Ecto neural progenitor cell (in vitro differentiated cells): ENCODE measurements around the gene CEBPZOS.
"Not testable (repeated sequence)": the region's sequence is repeated elsewhere in the genome, so short reads cannot be mapped to it uniquely, and the experiment has no call there.

Source experiments
- DNase-seq: peaks from one replicate; pipeline ENCODE4 v3.0.0-alpha.2; 2018; ENCODE audit warnings: low spot score

The CEBPZOS gene

DNA sequence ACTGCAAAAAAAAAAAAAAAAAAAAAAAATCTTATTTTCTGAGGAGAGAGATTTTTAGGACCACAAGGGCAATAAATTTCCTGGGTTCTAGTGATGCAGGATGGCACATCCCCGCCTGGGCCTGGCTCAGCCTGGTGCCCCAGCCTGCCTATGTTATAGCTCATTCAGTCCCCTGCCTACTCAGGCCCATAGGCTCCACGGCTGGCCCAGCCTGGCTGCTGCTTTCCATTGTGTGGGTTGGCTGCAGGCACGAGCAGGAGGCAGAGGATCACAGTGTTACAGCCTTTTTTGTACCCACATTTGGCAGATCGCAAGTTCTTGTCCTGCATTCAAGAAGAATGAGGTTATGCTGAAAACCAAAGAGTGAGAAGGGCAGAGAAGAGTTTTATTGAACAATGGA, 5.0 kb upstream of the CEBPZOS start:
- DNase-seq: no peak

DNA sequence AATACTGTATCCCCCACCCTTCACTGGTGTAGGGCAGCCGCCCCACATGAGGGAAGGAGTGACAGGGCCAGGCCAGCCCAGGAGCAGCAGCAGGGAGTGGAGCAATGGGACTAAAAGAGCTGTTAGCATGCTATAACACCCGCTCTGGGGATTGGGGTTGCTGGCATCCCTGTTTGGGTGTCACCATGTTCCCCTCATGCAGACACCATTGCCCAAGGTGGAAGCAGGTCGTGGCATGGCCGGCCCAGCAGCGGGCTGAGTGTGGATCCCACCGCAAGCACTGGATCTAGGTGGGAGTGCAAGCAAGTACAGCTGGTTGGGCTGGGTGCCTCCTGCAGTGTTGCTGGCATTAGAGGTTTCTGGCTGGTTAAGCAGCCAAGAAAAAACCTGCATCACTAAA, 4.5 kb upstream of the CEBPZOS start:
- no peak for DNase-seq

DNA sequence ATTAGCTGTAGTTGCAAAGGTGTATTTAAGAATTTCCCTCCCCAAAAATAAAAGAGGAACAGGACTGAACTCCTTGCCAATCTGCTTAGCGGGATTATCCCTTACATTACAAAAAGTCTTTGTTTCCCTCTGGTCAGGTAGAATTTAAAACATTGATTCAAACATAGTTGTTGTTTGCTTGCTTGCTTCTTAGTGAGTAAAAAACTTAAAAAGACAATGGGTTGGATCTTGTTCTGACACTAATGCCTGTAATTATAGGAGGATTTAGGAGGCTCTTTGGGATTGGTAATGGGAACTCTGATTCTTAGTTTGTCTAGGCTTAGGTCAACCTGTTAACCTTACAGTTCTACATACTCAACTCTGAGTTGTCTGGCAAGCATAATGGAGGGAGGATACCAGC, 3.7 kb upstream of the CEBPZOS start:
- no peak for DNase-seq

DNA sequence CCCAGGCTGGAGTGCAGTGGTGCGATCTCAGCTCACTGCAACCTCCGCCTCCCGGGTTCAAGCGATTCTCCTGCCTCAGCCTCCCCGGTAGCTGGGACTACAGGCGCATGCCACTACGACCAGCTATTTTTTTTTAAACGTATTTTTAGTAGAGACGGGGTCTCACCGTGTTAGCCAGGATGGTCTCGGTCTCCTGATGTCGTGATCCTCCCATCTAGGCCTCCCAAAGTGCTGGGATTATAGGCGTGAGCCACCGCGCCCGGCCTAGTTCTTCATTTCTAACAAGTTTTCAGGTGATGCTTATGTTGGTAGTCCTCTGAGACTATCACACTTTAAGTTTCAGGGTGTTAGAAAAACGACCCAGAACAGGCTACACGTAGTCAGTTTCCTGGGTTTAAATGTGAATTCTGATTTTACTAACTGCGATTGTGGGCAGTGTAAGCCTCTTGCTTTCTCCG, 405 bp upstream of the CEBPZOS start:
- DNase-seq: not testable (repeated sequence)

DNA sequence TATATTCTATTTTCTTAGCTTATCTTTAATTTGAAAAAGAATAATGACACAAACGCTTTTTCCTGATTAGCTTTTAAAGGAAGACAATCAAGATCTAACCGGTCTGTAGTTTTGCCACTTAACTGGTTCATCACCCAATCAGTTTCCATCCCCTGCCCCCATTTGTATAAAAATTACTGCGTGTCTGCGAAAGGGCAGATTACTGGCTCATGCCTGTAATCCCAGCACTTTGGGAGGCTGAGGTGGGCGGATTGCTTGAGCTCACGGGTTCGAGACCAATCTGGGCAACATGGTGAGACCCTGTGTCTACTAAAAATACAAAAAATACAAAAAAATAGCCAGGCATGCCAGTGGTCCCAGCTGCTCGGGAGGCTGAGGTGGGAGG, 2.4 kb downstream of the CEBPZOS start:
- no peak for DNase-seq

DNA sequence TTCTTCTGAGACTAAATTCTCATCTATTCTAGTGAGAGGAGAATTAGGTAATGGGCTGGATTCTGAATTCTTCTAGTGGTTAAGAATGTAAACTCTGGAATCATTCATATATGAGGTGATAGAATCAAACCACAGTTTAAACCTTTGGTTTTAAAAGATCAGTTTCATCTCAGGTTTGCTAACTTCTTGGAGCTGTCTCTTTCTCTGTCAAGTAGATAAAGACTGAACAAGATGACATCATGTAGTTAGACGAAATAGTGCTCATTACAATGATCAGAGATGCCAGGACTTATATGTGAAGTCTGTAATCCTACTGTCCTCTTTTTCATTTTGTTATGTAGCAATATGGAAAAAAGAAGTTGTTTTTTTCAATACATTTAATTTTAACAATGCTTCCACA, 4.9 kb downstream of the CEBPZOS start:
- DNase-seq: no peak

DNA sequence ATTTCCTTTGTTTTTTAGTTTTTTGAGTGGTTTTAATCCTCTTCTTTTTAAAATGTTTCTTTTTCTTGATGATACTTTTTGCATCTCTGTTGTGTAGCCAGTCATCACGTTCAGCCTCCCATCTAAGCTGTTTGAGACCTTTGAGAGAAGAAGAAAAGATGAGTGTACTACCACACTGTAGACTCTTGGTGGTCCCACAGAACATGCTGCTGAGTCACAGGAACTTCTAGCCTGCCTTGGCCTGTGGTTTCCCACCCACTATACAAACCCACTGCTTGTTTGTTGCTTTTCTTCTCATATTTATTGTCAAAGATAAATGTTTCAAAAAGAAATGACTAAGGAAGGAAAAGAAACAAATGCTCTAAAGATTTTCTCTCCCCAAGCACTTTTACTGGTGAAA, 5.5 kb downstream of the CEBPZOS start:
- no peak for DNase-seq

DNA sequence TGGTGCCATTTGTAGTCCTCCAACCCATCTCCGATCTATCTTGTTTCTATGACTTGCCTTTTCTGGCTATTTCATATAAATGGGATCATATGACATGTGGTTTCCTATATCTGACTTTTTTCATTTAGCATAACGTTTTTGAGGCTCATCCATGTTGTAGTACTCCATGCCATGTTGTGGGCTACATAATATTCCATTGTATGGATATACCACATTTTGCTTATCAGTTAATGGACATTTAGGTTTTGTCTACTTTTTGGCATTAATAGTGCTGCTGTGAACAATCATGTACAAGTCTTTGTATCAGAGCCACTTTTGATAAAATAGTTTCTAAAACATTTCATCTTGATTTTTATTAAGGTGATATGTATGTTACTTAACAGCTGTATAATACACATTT, 7.4 kb downstream of the CEBPZOS start:
- DNase-seq: no peak

DNA sequence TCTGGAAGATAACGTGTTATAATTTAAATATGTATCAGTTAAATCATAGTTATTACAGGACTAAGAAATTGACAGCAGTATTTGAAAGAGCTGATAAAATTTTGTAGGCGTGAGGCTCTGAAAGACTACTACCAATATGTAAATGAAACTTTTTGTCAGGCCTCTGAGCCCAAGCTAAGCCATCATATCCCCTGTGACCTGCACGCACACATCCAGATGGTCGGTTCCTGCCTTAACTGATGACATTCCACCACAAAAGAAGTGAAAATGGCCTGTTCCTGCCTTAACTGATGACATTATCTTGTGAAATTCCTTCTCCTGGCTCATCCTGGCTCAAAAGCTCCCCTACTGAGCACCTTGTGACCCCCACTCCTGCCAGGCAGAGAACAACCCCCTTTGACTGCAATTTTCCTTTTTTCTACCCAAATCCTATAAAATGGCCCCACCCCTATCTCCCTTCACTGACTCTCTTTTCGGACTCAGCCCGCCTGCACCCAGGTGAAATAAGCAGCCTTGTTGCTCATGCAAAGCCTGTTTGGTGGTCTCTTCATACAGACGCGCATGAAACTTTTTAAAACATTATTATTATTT, 8.9 kb downstream of the CEBPZOS start:
- not testable (repeated sequence) for DNase-seq

DNA sequence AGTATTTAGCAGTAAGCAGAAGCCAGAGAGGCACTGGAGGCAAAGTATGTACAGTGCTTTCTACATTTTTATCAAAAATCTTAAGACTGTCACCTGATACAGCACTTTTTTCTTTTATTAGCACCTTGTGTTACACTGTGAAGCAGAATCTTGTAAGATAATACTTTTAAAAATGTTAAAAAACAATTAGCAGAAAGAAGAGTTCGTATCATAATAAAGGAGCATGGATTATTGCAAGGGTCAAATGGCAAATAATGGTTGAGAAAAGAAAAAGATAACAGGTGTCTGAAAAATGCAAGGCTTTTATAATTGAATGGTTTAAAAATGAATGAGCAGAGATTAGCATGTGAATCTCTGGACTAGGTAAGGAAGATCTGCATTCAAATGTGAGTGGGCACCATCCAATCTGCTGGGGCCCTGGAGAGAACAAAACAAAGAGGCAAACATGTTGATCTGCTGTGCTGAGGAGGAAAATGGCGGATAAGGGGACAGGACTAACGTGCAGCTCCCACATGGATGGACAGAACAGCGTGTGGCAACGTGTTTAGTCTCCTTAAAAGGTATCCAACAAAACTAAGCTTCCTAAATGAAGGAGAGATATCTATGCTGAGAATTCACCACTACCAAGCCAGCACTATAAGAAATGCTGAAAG, 9.5 kb downstream of the CEBPZOS start:
- no peak for DNase-seq

DNA sequence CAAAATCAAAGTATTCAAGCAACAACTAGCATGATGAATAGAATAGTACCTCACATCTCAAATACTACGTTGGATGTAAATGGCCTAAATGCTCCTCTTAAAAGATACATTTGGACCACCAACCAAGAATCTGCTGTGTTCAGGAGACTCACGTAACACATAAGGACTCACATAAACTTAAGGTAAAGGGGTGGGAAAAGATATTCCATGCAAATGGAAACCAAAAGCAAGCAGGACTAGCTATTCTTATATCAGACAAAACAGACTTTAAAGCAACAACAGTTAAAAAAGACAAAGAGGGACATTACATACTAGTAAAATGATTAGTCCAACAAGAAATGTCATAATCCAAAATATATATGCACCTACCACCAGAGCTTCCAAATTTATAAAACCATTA, 10.5 kb downstream of the CEBPZOS start:
- not testable (repeated sequence) for DNase-seq

DNA sequence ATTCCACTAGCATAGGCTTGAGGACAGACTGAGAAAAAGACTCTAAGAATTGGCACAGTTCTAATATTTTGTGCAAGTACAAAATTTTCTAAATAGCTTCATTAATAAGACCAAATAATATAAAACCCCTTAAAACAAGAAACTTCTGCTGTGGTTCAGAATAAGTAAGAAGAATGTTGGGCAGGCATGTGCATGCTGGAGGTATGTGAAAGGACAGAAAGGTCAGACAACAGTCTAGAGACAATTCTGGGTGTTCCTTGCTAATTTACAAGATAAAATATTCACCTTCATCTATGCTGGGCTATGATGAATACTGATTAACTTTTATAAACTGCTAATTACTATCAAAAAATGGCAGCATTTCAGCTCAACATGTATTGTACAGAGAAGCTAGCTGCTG, 14.9 kb downstream of the CEBPZOS start:
- DNase-seq: no peak

DNA sequence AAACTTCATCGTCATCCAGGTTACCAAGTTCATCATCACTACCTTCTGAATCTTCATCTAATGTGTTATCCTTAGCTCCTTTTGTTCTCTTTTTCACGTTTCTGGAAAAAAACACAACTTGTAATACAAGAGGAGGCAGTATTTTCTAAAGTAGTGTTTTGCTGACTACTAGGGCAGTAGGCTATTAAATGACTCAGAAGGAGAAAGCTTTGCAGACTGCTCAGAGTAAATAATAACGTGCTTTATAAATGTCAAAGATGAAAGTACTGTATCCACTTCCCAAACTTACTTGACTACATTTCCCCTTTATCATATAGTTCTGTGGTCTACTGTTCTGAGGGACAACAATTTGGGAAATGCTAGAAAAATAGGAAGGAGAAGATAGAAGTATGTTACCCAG, 15.6 kb downstream of the CEBPZOS start:
- no peak for DNase-seq

DNA sequence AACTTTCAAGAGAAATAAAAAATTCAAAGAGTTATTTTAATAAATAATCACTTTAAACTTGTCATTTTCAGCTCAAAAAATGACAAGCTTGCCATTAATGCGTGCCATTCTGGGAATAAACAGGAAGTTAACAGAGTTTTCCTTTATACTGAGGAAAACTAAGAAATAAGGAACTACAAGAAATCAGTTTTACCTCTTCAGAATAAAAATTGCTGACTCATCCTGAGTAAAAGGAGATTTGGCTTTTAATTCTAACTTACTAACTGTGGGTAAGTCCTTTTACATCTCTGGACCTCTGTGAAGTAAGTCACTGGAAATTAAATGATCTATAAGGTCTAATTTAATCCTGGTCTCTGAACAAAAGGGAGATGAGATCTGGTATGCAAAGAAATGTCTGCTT, 19.0 kb downstream of the CEBPZOS start:
- no peak for DNase-seq

DNA sequence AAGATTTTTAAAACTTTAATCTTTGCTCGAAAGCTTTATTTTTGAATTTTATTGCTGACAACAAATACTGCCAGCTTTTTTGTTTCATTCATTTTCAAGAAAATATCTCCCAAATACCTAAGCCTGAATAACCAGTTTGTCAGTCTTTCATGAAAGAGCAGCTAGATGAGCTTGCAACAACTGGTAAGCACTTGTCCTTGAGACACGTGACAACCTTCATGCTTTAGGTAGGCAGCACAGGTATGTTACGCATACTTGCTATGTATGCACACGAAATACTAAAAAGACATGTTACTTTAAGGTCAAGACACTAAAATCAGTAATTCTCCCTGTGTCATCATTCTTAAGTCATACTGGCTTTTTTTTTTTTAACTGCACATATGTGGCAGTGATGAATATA, 22.8 kb downstream of the CEBPZOS start:
- DNase-seq: no peak

DNA sequence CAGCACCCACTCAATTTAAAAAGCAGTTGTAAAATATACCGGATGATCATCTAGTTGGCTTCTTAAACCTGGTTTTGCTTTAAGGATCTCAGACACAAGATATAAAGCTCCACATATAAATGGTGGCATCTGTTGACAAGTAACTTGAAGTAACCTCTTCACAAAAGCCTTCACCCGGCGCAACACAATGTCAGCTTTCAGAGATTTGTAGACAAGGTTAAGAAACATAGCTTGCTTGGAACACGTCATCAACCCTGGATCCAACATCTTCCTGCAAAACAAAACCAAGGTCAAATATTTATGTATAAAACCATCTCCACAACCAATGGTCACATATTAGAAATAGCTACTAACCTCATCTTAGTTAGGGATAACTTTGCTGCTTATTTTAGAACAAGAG, 26.8 kb downstream of the CEBPZOS start:
- DNase-seq: no peak

DNA sequence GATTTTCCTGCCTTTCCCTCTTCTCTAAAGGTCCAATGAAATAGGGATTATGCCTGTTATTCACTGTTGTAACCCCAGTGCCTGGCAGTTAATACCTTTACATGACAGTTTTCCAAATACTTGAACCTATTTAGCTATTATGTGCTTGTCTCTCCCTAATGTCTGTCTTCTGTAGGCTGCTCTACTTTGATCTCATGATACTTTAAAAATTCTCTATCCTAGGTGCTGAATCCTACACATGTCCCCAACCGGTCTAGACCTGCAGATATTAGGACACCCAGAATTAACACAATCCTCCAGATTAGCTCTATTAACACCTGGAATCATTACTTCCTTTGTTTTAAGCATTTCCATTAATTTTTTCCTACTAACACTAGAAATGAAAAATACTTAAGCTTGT, 27.8 kb downstream of the CEBPZOS start:
- DNase-seq: no peak

DNA sequence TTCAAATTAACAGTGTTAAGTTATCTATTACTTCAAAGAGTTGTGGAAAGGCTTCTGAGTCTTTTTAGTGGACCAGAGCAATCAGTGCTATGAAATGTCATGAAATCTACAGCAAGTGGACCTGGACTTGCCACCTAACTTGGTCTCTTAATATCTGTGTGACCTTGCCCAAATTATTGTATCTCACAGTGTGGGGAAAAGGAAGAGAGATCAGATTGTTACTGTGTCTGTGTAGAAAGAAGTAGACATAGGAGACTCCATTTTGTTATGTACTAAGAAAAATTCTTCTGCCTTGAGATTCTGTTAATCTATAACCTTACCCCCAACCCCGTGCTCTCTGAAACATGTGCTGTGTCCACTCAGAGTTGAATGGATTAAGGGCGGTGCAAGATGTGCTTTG, 28.8 kb downstream of the CEBPZOS start:
- DNase-seq: not testable (repeated sequence)

DNA sequence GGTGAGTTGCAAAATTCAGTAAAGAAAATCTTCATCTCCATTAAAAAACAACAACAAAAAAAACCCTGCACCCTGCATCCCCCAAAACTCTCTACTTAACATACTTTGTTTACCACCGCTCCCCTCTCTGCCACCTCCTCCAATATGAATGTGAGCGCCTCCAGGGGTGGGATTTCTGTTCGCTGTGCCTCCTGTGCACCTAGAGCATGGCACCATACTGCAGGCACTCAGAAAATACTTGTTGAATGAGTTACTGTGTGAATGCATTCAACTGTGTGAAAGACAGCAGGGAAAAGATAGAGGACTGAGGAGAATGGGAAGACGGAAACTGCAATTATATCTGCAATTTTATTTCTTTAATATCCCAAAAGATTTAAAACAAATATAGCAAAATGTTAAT, 30.6 kb downstream of the CEBPZOS start:
- DNase-seq: no peak

DNA sequence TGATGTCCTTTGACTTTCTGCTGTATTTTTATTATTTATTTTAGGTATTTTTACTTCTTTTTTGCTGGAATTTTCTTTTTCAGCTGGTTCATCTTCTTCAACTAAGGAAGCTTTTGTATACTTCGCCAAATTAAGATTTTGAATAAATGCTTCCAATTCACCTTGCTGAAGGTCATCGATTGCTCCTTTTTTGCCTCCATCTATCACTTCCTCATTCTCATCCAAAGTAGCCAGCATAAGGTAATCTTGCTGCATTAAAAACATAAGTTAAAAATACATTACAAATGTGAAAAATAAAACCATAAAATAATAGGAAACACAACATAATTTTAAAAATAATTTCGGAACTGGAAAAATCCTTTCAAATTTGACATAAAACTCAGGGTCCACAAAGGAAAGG, 32.5 kb downstream of the CEBPZOS start:
- no peak for DNase-seq

DNA sequence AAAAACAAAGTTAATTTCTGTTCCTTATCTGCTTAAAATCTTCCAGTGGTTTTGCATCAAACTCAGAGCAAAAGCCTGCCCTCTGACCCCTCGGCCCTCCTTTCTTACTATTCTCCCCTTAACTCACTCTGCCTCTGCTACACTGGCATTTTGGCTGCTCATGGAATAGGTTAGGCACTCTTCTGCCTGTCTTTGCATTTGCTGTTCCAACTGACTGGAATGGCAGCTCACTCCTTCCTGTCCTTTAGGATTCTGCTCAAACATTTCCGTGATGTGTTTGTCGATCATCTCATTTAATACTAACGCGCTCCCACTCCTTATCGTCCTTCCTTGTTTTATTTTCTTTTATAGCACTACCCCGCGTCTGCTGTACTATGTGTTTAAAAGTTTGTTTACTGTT, 34.3 kb downstream of the CEBPZOS start:
- DNase-seq: no peak

DNA sequence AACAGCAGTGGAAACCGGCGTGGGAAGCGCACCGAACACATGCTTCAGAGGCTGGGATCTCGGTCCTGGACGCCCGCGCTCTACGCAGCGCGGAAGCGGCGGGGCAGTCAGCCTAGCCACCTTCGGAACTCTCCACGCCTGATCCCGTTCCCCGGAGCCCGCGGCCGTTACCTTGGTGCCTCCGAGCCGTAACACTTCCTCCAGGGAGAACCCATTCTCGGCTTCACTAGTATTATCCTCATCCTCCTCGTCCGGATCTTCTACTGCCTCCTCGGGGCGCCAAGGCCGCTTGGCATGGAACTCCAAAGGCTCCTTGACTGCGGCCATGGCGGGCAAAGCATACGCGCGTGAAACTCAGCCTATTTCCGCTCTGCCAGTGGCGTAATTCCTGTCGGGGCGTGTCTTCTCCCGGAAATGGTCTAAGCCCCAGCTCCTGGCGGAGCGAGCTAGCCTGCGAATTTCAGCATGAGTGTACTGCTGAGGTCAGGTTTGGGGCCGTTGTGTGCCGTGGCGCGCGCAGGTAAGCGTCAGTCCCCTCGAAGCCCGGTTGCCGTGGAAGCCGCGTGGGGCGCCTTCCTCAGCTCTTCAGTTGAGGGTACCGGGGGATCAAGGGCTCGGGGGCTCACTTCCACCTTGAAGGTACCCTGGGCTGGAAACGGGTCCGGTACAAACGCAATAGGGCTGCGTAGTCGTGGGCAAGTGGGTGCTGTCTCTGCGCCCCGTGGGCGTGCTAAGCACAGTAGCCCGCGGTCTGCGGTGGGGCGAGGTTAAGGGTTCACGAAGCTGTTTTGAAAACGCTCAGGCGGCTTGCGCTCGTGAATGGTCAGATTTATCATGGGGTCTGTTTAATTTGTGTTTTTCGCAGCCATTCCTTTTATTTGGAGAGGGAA, 35.2 kb downstream of the CEBPZOS start, which contains the start of the genes CEBPZ and NDUFAF7:
TSS of gene CEBPZ (minus strand) at position 356 of the 890 bp plus-strand sequence. CDS start at position 327, 29 bp downstream.
TSS of gene NDUFAF7 (plus strand) at position 418 of the 890 bp plus-strand sequence. CDS start at position 466, 48 bp downstream.
- peak; percentile 89 for DNase-seq
